Hematopoietic multipotent progenitor cell treated with erythropoietin and hydrocortisone succinate and interleukin-3 and kit ligand, for 6 days (in vitro differentiated cells): ENCODE data around the gene PLA2G2A.
"Not testable (repeated sequence)": the region's sequence is repeated elsewhere in the genome, so short reads cannot be mapped to it uniquely, and the experiment has no call there.

ENCODE experiments used
- DNase-seq: peaks from one replicate; pipeline ENCODE4 v3.0.0-alpha.2; 2015

The PLA2G2A gene

DNA sequence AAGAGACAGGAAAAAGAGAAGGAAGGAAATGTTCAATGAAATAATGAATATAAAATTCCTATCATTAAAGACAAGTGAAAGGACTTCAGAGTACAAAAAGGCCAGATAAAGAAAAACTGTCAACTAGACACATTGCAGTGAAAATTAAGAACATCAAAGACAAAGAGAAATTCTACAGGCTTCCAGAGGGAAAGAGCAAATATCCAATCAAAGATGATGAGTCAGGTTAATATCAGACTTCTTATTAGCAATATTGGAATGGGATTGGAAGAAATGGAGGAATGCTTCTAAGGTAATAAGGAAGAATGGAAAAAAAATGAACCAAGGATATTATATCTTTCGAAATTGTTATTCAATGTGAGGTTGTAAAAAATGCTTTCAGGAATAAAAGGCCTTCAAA, 7.8 kb downstream of the PLA2G2A start:
- no peak for DNase-seq

- DNase-seq: no peak
Observed at GRCh38 chr1:19969898-19970660, 9.3 kb downstream of the PLA2G2A start.

DNA sequence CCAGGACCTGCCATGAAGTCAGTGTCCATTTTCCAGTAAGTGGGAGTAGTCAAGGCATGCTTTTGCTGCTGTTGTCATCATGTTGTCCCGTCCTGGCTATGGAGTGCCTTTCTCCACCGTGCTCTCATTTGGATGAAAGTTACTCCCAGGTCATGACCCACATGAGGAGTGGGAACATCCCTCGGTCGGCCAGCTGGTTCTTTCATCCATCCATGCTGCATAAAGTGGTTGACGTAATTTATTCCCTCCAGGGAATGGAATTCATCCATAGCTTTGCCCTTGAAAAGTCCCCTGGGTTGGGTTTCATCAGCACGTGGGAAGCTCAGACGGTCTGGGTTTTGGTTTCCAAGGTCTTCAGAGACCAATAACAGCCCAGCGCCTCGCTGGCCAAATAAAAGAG, 11.6 kb downstream of the PLA2G2A start:
- DNase-seq: no peak

DNA sequence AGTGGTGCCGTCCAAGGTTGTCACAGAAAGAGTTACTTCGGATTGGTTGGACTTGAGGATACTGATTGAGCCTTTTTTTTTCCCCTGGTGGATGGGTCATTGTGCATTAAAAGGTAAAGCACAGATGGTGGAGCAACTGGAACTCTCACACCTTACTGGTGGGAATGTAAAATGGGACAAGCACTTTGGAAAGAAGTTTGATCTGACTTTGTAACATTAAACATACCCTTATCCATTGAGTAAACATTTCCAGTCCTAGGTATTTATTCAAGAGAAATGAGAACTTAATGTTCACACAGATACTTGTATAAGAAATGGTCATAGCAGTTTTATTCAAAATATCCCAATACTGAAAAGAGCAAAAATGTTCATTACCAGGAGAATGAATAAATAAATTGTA, 14.9 kb downstream of the PLA2G2A start:
- no peak for DNase-seq

- no peak for DNase-seq
Observed at GRCh38 chr1:19963636-19964035, 15.8 kb downstream of the PLA2G2A start.

DNA sequence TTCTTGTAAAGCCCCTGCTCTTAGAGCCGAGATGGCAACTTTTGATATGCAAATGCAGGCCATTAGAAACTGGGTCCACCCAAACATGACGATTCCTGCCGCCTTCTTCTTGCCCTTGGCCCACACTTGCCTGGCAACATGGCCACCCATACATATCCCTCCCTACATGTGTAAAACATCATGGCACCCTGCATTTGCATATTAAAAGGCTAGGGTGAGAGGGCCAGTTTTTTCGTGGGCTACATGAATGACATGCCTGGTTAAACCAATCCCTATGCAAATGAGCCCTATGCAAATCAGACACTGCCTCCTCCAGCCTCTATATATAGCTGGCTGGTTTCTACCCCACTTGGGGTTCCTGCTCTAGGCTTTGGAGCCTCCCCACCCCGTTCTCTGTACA, 18.8 kb downstream of the PLA2G2A start:
- DNase-seq: no peak

DNA sequence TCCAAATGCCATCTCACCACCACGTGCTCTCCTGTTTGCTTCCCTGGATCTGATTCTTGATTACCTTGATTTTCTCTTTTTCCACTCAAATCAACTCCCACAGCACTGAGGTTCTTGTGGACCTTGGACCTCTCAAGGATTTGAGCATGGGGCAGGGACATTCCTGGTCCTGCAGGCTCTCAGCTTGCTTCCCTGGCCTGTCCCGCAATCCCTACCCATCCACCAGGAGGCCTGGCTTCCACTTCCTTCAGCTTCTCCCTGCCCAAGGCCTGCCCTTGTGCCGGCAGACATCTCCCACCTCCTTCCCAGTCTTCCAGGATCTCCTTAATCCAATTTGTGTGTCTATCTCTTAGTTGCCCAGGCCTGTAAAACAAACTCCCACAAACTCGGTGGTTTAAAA, 21.6 kb downstream of the PLA2G2A start:
- no peak for DNase-seq

DNA sequence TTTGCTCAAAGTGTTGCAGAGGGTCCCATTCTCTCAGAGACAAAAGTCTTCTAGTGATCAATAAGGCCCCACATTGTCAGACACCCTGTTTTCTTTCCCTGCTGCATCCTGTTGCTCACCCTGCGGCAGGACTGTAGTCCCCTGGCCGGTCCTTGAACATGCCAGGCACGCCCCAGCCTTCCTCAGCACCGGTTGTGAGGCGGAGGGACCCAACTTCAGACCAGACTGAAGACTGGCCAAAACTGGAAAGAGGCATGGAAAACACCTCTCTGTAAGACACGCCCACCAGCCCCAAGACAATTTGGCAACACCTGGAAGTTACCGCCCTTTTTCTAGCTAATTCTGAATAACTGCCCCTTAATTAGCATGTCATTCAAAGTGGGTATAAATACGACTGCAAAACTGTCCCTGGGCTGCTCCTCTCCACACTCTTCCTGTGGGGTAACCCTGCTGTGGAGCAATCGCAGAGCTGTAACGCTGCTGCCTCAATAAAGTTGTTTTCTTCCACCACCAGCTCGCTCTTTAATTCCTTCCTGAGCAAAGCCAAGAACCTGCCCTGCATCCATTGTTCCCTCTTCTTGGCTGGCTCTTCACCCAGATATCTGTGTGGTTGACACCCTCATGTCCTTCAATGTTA, 23.8 kb downstream of the PLA2G2A start:
- DNase-seq: no peak

- DNase-seq: no peak
Observed at GRCh38 chr1:19954059-19954458, 25.4 kb downstream of the PLA2G2A start.

DNA sequence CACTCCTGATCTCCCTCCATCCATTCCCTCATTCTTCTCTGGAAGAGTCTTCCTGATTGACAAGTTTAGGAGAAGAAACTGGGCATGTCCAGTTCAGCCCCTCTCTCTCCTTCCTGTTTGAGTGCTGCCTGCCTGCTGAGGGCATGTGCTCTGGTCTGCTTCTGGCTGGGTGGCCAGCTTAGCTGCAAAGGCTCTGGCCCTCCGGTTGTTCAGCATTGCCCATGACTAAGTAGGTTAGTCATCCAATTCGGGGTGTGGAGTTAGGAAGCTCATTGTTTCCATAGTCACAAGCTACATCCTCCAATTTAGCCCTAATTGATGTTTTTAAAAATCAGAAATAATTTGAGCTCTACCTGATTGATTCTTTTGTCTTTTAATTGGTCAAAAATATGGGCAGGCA, 30.4 kb downstream of the PLA2G2A start:
- DNase-seq: no peak

DNA sequence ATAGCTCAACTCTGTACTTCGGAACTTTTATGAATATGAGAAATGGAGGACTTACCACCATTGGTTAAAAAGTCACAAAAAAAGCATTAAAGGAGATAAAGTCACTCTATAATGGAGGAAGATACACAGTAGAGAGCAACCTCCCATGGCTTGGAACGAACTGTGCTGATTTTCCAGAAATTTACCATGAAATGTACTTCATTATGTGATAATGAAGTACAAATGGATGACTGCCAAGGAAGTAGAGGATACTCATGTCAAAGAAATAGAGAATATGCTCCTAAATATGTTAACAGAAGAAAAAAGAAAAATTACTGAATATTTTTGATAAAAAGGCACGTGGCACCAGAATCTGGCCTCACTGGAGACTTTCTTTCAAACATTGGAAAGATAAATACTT, 32.4 kb downstream of the PLA2G2A start:
- DNase-seq: no peak

GRCh38 chr1:19946331-19946751, 33.1 kb downstream of the PLA2G2A start:
- DNase-seq: no peak

DNA sequence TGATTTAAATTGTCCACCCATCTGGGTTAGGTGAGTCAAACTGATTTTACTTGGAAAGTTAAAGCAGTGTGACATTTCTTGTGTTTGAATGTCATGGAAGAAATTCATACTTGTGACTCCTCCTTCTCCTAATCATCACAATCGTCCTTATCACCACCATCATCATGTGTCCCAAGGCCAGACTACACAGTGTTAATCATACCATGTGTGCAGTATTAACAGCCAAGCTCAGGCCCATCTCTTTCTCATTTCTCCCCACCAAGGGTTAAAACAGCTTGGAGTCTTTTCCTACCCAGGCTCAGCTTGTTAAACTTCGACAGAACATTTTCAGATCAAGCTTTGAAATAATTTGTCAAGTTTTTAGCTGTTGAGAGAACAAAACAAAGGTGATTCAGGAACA, 33.5 kb downstream of the PLA2G2A start:
- no peak for DNase-seq

GRCh38 chr1:19942657-19943056, 36.8 kb downstream of the PLA2G2A start:
- DNase-seq: no peak

DNA sequence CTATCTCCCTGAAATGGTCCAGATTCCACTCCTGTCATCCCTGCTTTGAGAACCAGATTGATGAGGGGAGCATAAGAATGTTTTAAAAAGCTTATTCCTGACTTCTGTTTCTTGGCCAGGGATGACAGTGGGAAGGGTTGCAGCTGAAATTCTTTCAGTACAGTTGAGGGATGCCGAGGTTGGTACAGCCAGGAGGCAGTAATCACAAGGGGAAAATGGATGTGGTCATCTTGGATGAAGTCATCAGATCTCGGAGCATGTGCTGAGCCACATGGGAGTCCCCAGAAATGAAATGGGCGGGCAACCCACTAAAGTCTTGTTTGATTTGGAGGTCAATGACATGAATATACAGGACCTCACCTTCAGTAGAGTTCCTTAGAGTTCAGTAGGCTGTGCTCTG, 37.3 kb downstream of the PLA2G2A start:
- DNase-seq: no peak

DNA sequence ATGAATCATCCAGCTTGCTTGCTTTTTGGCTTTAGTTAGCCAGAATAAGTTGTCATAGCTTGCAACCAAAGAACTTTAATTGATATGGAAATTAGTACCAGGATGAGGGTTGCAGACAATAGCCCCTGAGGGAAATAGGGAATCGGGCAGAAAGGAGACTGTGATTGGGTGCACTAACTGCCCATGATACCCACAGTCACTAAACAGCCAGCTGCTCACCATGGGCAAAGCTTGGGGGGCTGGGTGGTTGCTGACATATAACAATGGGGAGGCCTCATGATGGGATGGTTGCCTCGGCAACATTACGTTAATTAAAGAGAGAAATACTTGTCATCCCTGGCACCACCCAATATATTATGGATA, 38.2 kb downstream of the PLA2G2A start:
- DNase-seq: no peak

- no peak for DNase-seq
Observed at GRCh38 chr1:19940486-19941205, 38.8 kb downstream of the PLA2G2A start.

- DNase-seq: no peak
Observed at GRCh38 chr1:19938472-19938871, 40.9 kb downstream of the PLA2G2A start.

DNA sequence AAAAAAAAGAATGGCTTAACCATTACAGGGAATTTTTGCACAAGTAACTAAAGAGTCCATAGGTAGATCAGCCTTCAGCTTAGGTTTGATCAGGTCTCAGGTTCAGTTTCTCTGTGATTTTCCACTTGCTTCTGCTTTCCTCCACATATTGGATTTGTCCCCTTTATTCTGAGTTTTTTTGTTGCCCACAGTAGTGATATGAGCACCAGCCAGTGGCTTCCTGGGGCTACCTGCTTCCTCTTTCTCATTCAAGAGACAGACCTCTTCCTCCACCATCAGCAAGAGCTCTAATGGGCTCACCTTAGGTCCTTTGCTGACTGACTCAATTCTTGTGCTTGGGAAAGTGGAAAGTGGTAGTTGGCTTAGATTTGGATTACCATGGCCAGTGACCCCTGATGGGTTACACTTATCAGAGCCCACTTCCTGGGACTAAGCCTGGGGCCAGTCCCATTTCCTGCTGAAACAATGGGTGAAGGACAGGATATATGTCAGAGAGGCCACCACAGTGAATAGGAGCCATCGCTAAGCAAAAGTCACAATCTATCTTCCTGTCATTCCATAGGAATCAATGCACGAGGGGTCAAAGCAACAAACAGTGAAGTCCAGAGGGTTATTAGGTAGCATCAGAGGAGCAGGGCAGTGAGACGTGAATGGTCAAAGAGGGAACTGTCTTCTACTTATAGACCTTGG, 43.2 kb downstream of the PLA2G2A start:
- no peak for DNase-seq

- DNase-seq: no peak
Observed at GRCh38 chr1:19934336-19934735, 45.1 kb downstream of the PLA2G2A start.

- DNase-seq: no peak
Observed at GRCh38 chr1:19932866-19933265, 46.6 kb downstream of the PLA2G2A start.

DNA sequence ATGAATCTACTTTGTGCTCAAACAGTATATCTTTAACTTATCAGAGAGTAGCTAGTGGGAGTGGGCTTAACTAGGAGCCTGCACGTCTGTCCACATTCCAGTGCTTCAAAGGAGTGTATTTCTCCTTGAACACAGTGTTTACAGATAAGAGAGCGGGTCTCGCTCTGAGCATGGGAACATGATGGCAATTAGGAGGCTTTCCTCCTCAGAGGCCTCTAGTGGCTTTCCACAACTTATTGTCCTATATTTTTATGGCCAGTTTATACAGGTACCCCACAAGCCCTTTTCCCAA, 52.3 kb downstream of the PLA2G2A start:
- not testable (repeated sequence) for DNase-seq

DNA sequence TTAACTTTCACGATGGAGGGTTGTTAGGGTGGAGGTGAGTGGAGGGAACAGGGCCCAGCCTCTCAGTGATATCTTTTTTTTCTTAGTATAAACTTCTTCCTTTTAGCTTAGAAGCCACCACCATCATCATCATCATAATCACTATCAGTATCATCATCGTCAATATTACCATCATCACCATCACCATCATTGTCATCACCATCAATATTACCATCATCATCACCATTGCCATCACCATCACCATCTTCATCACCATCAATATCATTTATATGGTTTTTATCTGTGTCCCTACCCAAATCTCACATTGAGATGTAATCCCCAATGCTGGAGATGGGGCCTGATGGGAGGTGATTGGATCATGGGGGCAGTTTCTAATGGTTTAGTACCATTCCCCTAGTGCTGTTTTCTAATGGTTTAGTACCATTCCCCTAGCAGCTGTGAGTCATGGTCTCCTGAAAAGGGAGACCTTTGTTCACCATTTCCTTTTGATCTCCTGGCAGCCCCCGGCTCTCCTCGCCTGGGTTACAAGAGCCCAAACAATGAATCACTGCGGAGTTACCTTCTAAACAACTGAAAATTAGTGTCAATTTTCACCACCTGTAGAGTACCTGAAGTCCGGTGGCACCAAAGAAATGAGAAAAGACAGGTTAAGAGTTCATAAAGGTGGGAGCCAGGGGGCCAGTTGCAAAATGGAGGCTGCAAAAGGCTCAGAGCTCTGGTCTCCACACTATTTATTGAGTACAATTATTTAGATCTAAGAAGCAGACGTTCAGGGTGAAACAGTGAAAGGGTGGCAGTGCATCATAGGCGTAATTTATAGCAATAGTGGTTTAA, 52.9 kb downstream of the PLA2G2A start:
- no peak for DNase-seq
